Measurements from ENCODE around the gene PARD3.

PARD3 gene

DNA sequence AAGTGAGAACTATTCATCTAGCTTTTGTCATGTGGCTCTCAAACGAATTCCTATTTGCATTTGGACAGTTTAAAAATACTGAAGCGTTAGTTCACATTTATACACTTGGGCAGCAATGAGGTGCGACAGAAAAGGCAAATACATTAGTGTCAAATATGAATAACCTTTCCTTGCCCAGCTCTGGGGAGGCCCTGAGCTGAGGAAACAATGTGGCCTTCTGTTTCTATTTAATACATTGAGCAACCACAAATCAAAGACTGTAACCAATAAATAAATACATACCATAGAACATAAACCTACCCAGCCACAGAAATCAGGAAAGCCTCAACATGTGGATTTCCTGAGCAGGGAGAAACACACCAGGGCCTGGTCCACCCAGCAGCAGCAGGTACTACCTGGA is 585.2 kb downstream of the PARD3 start:
- no peak for DNase-seq

DNA sequence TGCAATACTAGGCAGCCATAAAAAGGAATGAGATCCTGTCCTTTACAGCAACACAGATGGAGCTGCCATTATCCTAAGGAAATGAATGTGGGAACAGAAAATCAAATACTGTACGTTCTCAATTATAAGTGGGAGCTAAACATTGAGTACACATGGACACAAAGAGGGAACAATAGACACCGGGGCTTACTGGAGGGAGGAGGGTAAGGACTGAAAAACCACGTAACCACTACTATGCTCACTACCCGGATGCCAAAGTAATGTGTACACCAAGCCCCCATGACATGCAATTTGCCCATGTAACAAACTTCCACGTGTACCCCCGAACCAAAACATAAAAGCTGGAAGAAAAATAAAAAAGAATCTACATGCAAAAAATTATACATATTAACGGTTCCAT is 587.0 kb downstream of the PARD3 start:
- DNase-seq: no peak

DNA sequence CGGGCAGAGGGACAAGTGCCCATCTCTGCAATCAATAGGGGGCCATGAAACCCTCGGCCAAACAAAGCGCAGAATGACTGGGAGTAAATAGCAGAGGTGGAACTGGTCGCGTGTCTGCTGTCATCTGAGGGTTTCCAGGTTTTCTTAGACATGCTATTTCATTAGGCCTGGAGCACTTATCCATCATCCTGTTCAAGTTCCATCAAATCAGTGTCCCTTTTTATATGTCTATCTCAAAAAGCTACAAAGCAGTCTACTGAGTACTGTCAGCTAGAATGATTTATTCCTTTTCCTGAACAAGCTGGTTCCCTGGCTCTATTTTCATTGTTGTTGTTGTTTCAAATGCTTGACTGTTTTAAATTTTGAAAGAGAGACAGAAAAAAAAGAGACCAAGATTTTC is 590.5 kb downstream of the PARD3 start:
- no peak for DNase-seq

DNA sequence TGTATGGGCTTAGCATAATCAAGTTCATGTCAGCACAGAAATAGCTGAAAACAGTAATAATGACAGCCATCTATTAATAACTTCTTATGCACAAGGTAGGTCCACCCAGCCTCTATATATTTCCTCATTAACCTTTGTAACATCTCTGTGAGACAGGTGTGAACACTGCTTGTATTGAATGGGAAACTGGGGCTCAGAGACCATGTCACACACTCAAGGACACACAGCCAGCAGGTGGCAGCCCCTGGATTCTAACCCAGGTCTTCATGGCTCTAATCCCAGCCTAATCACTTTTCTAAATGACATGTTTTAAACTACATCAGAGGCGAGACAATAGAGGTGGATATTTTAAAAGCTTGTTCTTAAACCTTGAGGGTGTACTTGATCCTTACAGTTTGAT is 591.4 kb downstream of the PARD3 start:
- no peak for DNase-seq

DNA sequence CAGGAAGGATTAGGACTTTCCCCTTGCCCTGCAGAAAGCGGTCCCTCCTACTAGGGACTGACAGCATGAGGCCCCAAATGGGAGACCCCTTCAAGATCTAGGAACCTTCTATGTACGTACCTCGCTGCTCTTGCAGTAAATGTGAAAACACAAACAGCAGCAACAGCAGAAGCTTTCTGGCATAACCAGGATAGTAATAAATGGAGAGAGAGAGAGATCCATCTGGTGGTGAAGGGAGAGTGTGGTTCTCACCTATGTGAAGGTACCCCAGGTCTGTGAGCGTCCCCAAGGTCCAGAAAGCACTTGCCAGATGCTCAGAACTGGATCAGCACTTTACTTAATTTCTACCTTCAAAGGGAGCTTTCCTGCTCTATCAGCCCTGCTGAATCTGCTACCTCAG is 592.7 kb downstream of the PARD3 start:
- DNase-seq: no peak

DNA sequence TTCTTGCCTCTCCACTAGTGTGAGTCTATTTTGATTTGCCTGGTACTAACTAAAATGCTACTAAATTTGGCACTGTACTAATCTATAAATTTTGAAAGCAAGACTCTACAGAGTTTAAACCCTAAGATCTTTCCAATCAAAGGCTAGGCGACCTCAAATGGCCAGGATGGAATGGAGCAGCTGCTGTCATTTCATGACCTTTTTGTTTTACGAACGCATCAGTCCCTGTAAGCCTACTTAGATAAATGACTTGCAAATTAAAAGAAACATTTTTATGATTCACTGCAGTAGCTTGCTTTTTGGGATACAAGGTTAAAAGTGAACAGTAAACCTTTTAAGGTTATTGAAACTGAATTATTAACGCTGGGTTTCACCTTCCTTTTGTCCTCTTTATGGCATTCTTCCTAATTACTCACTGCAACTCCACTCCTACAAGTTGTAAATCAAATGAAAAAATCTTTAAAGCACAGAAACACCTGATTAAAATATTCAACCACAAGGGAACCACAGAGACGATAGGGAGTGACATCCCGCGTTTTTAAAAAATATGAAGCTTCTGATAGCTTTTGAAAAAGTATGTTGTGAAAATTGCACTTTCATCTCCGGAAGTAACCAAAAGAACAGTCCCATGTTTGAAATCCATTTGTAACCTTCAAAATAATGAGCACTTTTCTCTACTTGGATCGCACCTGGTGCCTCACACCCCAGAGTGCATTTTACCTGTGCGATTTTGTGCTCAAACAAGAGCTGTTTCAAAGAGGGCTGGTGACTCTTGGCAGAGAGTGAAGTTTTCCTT is 595.1 kb downstream of the PARD3 start:
- no peak for DNase-seq

DNA sequence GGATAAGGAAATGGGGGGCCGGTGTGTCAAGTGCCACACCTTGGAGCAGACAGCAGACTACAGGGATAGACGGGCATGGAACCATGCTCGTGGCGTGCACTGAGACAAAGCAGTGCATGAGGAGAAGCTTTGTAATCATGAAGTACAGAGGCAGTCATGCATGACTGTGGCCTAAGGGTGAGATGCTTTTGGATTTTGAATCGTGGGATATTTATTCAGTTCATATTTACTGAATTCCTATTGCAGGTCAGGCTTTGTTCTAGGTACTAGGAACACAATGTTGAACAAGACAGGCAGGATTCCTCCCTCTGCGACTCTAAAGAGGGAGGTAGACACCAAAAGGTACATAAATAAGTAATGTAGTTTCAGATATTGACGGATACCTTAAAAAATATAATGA is 597.6 kb downstream of the PARD3 start:
- no peak for DNase-seq

DNA sequence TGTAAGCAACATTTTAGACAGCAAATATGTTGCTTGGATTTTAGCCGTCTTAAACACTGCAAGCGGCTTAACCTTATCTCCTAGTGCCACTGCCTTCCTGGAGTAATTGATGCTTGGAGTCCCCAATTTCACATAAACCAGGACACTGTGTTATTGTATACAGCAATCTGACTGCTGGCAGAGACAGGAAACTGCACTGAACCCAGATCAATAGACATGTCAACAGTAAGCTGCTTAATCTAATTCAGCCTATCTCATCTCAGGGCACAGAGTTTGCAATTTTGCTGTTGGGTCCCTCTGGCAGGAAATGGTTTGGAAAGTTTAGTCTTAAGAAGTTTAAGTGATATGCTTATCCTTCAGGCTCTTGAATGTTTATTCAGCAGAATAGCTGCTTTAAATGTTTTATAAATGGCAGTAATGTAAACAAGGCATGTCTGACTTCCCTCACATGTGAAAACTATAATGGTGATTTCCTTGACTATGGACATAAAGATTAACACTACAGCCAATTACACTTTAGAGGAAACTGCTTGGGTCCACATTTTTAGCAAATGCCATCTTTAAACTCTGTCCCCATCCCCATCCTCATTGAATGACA is 598.6 kb downstream of the PARD3 start:
- DNase-seq: no peak

DNA sequence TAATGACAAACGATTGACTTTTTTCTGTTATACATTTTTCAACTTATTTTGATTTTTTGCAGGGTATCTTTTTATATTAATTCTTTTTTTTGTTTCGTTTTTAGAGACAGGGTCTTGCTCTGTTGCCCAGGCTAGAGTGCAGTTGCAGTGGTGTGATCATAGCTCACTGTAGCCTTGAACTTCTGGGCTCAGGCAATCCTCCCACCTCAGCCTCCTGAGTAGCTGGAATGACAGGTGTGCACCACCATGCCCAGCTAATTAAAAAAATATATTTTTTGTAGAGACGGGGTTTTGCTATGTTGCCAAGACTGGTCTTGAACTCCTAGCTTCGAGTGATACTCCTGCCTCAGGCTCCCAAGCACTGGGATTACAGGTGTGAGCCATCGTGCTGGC is 601.3 kb downstream of the PARD3 start:
- no peak for DNase-seq

DNA sequence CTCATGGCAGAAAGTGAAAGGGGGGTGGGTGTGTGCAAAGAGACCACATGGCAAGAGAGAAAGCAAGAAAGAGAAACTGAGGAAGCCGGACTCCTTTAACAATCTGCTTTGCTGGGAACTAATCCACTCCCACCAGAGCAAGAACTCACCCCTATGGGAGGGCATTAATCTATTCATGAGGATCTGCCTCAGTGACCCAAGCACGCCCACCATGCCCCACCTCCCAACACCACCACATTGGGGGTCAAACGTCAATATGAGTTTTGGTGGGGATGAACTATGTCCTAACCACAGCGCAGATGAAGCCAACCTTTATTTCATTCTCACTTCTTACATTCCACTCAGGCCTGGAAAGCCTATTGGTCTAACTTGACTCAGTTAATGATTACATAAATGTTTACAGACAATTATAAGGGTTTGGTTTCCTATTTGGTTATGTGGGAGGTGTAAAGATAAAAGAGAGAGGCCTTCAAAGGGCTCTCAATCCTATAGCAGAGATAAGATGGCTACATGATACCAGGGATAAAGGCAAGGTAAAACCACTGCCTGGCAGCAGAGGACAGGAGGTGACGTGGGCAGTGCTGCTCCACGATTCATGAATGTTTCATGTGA is 601.8 kb downstream of the PARD3 start:
- DNase-seq: no peak

DNA sequence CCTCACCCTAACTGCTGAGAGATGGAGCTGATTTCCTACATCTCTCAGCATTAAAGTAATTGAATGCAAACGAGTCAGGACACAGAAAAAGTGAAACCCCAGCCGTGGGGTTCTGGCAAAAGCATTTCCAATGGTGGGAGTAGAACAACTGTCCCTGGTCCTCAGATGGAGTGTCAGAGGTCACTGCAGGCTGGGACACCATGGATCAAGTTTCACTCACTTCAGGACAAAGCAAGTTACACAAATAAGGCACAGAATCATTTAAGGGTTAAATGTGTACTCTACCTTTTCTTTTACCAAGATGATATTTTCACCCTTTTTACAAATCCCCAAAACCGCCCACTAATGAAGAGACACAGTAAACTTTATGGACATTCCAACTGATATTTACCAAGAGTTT is 607.8 kb downstream of the PARD3 start:
- no peak for DNase-seq

DNA sequence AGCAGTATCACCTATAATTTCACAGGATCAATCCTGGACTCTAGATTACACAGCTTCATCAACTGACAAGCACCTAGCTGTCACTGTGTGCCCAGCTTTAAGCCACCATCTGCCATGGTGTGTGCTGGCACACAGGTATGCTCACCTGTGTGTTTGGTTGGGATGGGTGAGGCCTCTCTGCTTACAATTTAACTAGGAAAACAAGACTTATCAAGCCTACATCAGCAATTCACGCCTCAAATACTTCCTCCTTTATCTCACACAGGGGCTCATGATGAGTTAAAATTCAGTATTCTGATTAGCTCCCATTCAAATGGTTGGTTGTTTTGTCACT is 608.2 kb downstream of the PARD3 start:
- DNase-seq: no peak

DNA sequence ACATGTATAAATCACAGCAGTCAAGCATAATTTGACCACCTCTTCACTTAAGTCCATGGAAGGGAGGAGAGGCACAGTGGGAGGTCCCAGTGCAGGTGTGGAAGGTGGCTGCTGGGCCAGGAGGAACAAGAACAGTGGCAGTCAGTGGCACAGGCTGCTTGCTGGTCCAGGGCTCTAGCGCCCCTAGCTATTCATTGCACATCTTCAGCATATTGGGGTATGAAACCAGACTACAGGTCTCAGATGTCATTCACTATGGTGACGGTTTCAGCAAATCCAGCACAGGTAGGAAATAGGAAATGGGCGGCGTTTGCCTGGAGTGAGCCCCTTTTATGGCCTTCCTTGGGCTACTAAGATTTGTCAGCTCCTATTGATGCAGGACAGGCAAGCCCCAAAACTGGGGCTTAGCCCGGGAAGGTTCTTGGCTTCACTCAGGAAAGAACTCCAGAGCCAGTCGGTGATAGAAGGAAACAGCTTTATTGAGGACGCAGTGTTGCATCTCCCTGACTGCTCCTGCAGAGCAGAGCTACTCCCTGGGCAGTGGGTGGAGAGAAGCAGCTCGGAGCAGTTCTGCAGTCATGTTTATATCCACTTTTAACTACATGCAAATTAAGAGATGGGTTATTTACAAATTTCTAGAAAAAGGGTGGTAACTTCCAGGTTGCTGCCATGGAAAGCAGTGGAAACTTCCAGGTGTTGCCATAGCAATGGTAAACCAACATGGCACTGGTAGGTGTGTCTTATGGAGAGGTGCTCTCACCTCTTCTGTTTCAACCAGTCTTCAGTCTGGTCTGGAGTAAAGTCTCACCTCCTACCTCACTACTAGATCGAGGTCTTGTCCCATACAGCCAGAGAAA is 608.8 kb downstream of the PARD3 start:
- DNase-seq: no peak

DNA sequence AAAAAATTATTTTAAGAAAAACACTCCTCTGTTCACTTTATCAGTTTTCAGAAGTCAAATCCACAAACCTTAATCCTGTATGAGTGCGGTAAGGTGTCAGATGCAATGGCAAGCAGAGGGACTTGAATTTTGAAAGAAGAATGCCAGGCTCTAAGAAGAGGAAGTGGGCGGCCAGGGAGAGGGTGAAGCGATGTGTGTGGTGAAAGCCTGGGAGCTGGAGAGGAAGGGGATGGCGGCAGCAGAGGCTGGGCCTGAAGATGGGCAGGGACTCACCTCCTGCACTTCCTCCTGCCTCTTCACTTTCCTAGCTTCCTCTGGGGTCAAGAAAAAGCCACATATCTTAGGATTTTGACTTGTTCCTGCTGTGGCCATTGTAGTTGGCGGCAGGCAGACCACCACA is 609.6 kb downstream of the PARD3 start:
- no peak for DNase-seq

DNA sequence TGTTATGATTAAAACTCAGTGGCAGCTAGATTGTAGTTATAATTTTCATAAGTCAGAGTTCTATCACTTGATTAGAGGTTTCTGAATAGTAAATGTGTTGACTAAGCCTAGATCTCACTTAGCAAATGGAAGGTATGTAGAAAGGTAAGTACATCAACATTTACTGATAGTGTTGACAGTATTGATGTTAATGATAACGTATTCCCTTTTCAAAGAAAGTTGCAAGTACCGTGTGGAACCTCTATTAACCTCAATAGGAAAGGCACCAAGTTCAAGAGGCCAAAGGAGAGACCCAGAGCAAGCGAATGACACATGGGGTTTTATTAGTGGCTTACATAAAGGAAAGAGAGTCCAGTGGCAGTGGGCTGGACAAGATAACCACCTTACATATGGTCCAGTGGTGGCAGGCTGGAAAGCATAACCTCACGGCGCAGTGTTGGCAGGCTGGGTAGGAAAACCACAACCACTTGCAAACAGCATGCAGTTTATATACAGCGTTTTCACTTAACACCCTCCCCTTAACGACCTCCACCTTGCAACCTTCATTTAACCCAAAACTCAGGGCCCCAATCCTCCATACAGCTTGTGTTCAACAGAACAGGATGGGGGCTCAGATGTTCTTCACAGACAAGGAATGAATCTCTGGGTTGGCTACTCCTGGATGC is 611.0 kb downstream of the PARD3 start:
- DNase-seq: no peak

DNA sequence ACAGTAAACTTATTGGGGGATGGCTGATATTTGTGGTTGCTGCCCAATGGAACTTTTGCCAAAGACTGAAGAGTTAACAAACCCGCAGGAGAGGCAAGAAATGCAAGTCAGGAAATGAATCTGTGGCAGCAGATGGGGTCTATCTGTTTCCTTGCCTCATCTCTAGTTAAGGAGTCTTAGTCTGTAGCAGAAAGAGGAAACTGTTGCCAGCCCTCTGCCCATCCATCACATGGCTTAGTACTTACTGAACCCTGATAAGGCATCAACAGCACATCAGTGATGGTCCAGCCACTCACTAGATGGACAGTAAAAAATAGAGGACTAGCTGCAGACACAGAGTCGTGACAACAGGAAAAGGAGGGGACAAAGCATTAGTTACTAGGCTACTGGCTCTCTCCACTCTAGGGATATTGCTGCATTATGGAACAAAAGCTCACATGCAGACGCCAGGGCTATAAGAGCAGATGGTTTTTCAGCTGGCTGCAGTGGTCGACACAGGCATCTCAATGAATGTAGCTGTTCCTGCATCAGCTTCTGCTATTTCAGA is 614.7 kb downstream of the PARD3 start:
- DNase-seq: no peak

DNA sequence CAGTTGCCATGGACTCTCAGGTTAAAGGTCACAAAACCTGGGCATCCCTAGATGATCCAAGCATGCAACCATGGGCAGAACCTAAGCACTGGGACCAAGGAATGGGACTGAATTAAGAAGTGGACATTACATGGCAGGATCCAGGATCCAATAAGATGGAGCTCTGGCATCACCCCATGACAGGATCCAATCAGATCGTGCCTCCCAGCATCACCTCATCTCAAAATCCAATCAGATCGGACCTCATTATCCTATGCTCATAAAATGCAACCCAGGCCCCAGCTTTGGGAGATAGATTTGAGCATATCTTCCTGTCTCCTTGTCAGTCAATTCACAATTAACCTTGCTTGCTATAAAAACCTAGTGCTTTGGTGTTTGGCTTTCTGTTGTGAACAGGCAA is 616.1 kb downstream of the PARD3 start:
- DNase-seq: no peak

DNA sequence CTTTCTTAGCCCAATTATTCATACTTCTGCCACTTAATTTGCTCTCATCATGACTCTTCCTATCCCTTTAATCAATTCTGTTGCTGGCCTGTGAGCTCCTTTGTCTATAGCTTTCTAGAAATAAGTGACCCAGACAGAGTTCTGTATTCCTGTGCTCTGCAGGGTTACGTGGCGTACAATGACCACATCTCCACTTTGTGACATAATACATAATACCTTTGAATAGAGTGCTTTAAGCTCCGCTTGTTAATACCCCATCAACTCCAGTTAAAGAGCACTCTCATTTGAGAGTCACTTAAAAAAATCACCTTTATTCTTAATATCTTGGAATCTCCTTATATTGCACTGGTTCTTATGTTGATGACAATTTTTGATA is 619.0 kb downstream of the PARD3 start:
- no peak for DNase-seq

DNA sequence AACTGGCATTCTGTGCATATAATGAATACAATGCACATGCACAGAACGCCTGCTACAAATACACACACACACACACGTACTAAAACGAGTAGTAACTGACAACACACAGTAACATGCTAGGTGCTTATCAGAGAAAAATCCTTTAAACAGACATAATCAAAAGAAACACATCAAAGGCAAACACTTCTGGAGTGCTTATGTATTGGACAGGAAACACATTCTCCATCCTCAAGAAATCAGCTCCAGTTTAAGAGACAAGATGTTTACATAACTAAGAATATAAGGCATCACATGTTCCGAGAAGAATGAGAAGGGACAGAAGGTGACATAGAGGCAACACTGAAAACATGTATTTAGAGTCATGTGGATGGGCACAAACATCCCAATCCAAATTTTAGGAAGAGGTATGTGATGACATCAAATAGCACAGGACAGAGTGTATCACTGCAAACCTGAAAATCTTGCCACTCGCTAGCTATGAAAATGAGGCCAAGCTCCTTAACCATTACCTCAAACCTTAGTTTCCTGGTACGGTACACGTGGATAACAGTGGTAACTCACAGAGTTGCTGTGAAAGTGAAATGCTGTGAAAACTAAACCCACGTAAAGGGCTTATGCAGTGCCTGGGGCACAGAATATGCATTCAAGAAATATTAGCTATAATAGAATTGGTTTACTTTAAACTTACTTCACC is 619.6 kb downstream of the PARD3 start:
- DNase-seq: no peak

DNA sequence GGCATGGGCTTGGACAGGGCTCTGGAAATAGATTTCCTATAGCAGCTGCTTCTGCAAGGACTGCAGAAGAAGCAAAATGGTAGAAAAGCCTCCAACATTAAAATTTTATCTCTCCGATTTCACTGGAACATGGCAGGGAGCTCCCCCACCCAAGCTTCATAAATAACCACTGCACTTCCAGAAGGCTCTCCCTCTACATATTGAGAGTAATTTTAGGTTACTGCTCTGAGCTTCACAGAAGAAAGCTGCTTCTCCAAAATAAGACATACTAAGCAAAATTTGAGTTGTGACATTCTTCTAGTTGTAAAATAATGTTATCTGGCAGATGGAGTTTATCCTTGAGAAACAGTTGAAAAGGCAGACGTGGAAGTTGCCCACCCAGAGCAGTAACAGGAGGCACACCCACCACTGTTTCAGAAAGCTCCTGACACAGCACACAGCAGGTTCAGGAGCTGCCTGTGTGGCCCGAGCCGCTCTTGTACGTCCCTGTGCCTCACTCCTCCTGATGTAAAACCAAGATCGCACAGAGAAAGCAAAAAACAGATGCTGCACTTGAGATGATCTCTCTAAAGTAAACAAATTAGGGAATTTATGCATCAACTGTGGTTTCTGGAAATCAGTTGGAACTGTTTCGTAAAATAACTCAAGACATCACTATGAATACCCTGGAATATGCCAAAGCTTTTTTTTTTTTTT is 621.0 kb downstream of the PARD3 start:
- DNase-seq: no peak

DNA sequence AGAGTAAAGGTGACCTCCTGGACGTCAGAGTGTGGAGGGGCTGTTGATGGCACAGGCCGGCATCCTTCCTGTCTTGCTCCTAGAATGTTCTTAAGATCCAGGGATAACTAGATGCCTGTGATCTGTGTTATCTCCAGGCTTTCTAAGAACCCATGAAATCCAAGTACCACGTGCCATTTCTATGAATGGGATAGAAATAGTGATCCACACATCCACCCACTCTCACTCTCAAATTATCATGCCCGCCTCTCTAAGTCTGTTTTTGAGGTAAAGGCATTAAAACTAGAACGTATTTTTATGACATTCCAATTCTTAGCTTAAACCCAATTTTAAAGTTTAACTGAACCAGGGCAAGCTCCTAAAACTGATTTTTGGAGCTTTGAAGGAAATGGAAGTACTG is 622.5 kb downstream of the PARD3 start:
- no peak for DNase-seq

DNA sequence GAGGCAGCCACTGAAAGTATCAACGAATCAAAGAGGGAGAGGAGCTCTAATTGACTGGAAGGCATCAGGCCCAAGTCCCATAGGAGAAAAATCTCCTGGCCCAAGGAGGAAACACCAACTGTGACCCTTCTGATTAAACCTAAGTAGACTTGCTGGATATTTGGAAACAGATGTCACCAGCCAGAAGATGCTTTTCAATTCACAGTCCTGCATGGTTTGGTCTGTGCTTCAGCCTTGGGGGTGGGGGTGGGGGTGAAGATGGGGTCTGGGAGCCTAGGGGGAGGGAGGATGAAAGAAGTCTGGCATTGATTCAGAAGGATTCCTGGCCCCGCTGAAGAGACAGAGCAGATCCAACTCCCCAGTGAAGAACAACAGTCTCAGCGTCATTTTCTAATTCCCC is 623.7 kb downstream of the PARD3 start:
- DNase-seq: no peak
